Activated naive CD4-positive, alpha-beta T cell (primary cell): ENCODE results near the gene OR52E2.

Experiments used
- DNase-seq, 4 experiments: peaks; one replicate each; lab custom pipeline; 2025; lab: John Stamatoyannopoulos, UW

Gene OR52E2

GRCh38 chr11:5011254-5011653, 48.2 kb downstream of the OR52E2 start:
- no peak for DNase-seq
